Measurements from ENCODE around the gene LLGL1.
A peak's percentile ranks its signal among the peaks of the same experiment; 100 is the strongest.

LLGL1 gene

GRCh38 chr17:18253187-18253884, 27.9 kb downstream of the LLGL1 start:
- no peak for DNase-seq (ENCODE audit: low read depth)

GRCh38 chr17:18253947-18254821, 28.7 kb downstream of the LLGL1 start:
- no peak for DNase-seq (ENCODE audit: low read depth)

- DNase-seq (ENCODE audit: low read depth) = no peak
Measured at GRCh38 chr17:18254888-18255649, 29.6 kb downstream of the LLGL1 start.

DNA sequence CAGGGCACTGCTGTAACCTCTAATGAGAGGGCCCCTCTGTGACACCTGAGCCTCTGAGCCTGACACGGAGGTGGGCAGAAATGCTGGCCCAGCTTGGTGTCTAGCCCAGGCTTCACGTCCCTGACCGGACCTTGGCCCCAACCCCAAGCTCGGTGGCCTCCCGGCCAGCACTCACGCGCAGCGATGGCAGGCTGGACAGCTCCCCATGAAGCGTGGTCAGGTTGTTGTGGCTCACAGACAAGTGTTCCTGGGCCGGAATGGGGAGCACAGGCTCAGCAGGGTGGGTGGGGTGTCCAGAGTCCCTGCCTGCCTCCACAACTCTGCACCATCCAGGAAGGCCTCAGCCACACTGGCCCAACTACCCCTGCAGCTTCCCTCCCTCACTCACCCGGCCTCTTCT, 30.9 kb downstream of the LLGL1 start:
- no peak for DNase-seq (ENCODE audit: low read depth)

DNA sequence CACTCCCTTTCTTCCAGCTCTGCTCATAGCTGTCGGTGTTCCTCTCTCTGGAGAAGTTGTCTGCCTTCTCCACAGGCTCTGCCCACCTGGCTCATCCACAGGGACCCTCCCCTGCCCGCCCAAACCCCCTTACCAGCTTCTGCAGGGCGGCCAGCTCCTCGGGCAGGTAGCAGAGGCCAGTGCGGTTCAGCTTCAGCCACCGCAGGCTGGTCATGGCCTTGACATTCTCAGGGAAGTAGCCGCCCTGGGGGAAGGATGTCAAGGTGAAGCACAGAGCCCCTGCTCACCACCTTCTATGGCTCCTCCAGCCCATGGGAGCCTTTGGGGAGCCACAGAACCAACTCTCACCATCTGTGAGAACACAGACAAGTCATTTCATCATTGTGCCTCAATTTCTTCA, 31.3 kb downstream of the LLGL1 start:
- no peak for DNase-seq (ENCODE audit: low read depth)

- peak; percentile 78 for DNase-seq (ENCODE audit: low read depth)
Measured at GRCh38 chr17:18257268-18257981, 32.0 kb downstream of the LLGL1 start.

DNA sequence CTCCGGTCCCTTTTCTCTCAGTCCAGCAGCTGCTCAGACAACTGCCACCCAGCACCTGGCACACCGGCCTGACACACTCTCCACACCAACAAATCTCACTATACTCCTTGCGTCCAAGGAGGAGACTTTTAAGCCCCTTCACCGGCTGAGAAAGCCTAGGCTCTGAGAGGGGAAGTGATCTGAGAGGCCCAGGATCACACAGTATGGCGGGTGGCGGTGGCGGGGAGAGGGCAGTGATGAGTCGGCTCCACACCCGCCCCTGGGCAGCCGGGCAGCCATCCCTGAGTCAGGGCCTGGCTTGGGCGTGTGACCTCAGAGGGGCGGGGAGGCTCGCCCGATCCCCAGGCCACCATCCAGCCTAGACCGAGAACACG, 32.5 kb downstream of the LLGL1 start:
- peak; percentile 91 for DNase-seq (ENCODE audit: low read depth)

- DNase-seq (ENCODE audit: low read depth) = peak; percentile 68
Measured at GRCh38 chr17:18258356-18259038, 33.1 kb downstream of the LLGL1 start, which contains the start of gene FLII. TSS of gene FLII (minus strand) at chr17:18258738. CDS start at chr17:18258690, 48 bp downstream.

GRCh38 chr17:18259621-18260331, 34.3 kb downstream of the LLGL1 start:
- DNase-seq (ENCODE audit: low read depth) = peak; percentile 93

GRCh38 chr17:18260332-18261145, 35.1 kb downstream of the LLGL1 start, which contains the start of gene MIEF2:
TSS of gene MIEF2 (plus strand) at chr17:18260662. CDS start at chr17:18262721, 2,059 bp downstream.
- peak; percentile 97 for DNase-seq (ENCODE audit: low read depth)

DNA sequence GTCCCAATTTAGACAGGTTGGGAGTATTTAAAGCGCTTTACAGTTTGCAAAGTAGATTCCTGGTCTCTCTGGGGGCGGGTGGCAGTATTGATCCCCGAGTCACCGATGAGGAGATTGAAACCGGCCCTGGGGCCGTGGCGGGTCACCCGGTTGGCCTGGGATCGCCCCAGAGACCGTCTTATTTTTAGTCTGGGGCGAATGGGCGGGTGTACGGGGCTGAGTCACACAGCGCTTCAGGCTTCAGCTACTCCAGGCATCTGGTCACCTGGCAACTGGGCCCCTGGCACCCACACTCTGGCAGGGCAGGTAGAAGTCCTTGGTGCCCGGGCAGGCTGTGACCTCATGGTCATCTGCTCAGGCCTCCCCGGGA, 35.7 kb downstream of the LLGL1 start:
- peak; percentile 83 for DNase-seq (ENCODE audit: low read depth)

GRCh38 chr17:18261659-18262058, 36.2 kb downstream of the LLGL1 start:
- DNase-seq (ENCODE audit: low read depth) = no peak

GRCh38 chr17:18262111-18262510, 36.7 kb downstream of the LLGL1 start:
- no peak for DNase-seq (ENCODE audit: low read depth)

DNA sequence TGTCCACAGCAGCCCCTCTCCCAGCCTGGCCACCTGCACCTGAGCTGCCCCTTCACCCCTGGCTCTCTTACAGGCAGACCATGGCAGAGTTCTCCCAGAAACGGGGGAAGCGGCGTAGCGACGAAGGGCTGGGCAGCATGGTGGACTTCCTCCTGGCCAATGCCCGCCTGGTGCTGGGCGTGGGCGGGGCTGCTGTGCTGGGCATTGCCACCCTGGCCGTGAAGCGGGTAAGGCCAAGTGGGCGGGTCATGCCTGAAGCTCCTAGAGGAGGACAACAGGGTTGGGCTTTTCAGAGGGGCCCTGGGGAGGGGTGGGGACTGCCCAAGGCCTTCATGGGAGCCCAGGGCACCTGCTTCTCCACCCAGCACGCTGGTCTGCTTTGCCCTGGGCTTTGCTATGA, 37.2 kb downstream of the LLGL1 start:
- no peak for DNase-seq (ENCODE audit: low read depth)

- no peak for DNase-seq (ENCODE audit: low read depth)
Measured at GRCh38 chr17:18263885-18264682, 38.6 kb downstream of the LLGL1 start.

- no peak for DNase-seq (ENCODE audit: low read depth)
Measured at GRCh38 chr17:18267366-18267765, 41.9 kb downstream of the LLGL1 start.

DNA sequence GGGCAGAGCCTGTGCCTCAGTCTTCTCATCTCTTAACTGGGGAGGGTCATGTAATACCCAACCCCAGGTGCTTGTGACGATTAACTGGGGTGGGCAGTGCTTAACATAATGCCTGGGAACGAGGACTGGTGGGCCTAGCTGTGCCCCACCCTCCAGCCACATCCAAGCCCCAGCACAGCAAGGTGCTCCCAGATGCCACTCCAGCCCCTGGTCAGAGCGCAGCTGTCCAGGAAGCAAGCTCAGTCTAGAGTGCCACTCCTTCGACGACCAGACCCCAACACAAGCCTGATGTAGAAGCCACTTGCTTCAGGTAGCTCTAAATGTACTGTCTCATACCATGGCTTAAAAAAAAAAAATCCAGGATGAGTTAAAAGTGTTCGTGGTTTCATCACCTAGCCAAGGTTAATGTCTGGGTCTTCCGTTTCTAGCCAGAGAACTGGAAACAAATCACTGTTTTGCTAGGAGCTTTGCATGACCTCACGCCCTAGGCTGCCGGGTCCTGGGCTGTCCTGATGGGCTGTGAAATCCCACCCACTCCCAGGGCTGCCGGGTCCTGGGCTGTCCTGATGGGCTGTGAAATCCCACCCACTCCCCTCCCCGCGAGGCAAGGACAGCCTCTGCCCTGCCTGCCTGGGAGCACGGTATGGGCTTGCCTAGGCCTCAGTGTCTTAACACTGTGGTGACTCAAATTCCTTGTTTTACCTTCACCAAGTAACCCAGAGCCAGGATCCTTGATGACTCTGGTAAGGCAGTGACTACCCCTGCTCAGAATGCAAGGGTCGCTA, 42.7 kb downstream of the LLGL1 start:
- peak; percentile 71 for DNase-seq (ENCODE audit: low read depth)

All from ELR (cell line).